K562 (cell line): ENCODE measurements around the gene SMIM35. TPM values are rescaled to one million over a fixed set of nuclear protein-coding genes. Genes with fewer than 3 reads are reported as not detected.

Experiments used
- ATAC-seq: fragments of 200-7000 bp; cut with Tn5 transposase; 3 replicates; pipeline ENCODE4 v1.9.1; 2020; ENCODE audit warnings: moderate library complexity
- BruUV-seq: library from RNA; stranded (reverse); fragments of 400-500 nt; replicated peaks from 2 replicates; lab custom pipeline; 2021; lab: Mats Ljungman, UMichigan
- CTCF ChIA-PET: fragments of 300-600 bp; formaldehyde crosslinking; extraction: SDS; loops from one replicate; lab custom pipeline; 2021; ENCODE audit warnings: low intra/inter-chr PET ratio; lab: Yijun Ruan, JAX
- POLR2A ChIA-PET: fragments of 300-600, 350-650 bp; sonication (Branson Sonifier 250); formaldehyde crosslinking; extraction: SDS; loops from one replicate; lab custom pipeline; 2021; ENCODE audit warnings: antibody characterized with exemption, inconsistent platforms; lab: Yijun Ruan, JAX
- DNase-seq, 4 experiments: peaks; one replicate each; pipeline versions ENCODE4 v3.0.0 to v3.0.0-alpha.2; 2011 to 2018; ENCODE audit warnings: low spot score in 3 of 4, mixed read lengths in 3 of 4; ENCODE audit errors: extremely low read depth in 1 of 4
- FAIRE-seq: peaks from 2 replicates; lab custom pipeline; 2011; peaks lifted over from hg19 to GRCh38; lab: Jason Lieb, UNC
- H2AFZ ChIP-seq: 2 replicates; pipeline ENCODE4 v1.6.0; 2011; ENCODE audit warnings: low read depth, low read length, control low read depth, inconsistent platforms
- H3K27ac ChIP-seq: fragments of 200-600 bp; 3 replicates; pipeline ENCODE4 v1.8.0; 2011; ENCODE audit warnings: low read depth, mild to moderate bottlenecking, control low read depth, inconsistent platforms, low read length, moderate library complexity, mixed read lengths; ENCODE audit errors: extremely low read depth
- H3K27me3 ChIP-seq, 2 experiments: fragments of 300-600 bp in 1 of 2; 2 replicates in 1 of 2; 3 replicates in 1 of 2; pipeline versions ENCODE4 v1.6.0 to v1.8.0; 2011; ENCODE audit warnings: inconsistent platforms in 2 of 2, low read length in 2 of 2, mild to moderate bottlenecking in 1 of 2, mixed read lengths in 1 of 2, moderate library complexity in 1 of 2; ENCODE audit not compliant: control insufficient read depth in 2 of 2, insufficient read depth in 2 of 2
- H3K36me3 ChIP-seq: fragments of 300-600 bp; 3 replicates; pipeline ENCODE4 v1.8.0; 2011; ENCODE audit warnings: mild to moderate bottlenecking, low read length, inconsistent platforms; ENCODE audit not compliant: control insufficient read depth, insufficient read depth
- H3K4me1 ChIP-seq, 2 experiments: fragments of 200-600 bp in 1 of 2; replicated peaks in 1 of 2; 2 replicates in 1 of 2; 3 replicates in 1 of 2; pipeline versions ENCODE4 v1.5.1 to v1.8.0; 2011; ENCODE audit warnings: inconsistent platforms in 2 of 2, low read length in 2 of 2, mild to moderate bottlenecking in 1 of 2, mixed read lengths in 1 of 2, moderate library complexity in 1 of 2; ENCODE audit not compliant: control insufficient read depth in 2 of 2, insufficient read depth in 2 of 2
- H3K4me2 ChIP-seq: 2 replicates; pipeline ENCODE4 v1.6.1; 2011; ENCODE audit warnings: low read length, control low read depth, inconsistent platforms, mixed read lengths; ENCODE audit not compliant: insufficient read depth
- H3K4me3 ChIP-seq: fragments of 200-600 bp; sonication (generic), shearing (Covaris generic); 2 replicates; pipeline ENCODE4 v1.5.1; 2016; ENCODE audit warnings: control low read depth, inconsistent platforms
- H3K79me2 ChIP-seq: fragments of 200-600 bp; 3 replicates; pipeline ENCODE4 v1.8.0; 2011; ENCODE audit warnings: low read length, inconsistent platforms; ENCODE audit not compliant: control insufficient read depth, insufficient read depth
- H3K9ac ChIP-seq, 2 experiments: 2 replicates each; pipeline versions ENCODE4 v1.6.0 to v1.6.1; 2011; ENCODE audit warnings: low read depth in 2 of 2, low read length in 2 of 2, control low read depth in 1 of 2, inconsistent platforms in 1 of 2, mild to moderate bottlenecking in 1 of 2, mixed read lengths in 1 of 2; ENCODE audit not compliant: insufficient read depth in 1 of 2
- H3K9me1 ChIP-seq: one replicate; pipeline ENCODE4 v1.6.0; 2011; ENCODE audit warnings: inconsistent platforms, mild to moderate bottlenecking, low read length, moderate library complexity; ENCODE audit not compliant: control insufficient read depth, insufficient read depth
- H3K9me3 ChIP-seq: replicated peaks from 2 replicates; pipeline ENCODE4 v1.5.1; 2011; ENCODE audit warnings: low read depth, low read length, inconsistent platforms; ENCODE audit not compliant: control insufficient read depth, insufficient read depth
- H4K20me1 ChIP-seq: replicated peaks from 2 replicates; pipeline ENCODE4 v1.6.1; 2011; ENCODE audit warnings: low read length, inconsistent platforms, mixed read lengths; ENCODE audit not compliant: control insufficient read depth, insufficient read depth
- DPF2 ChIP-seq: fragments of 450-650 bp; IDR thresholded peaks from 2 replicates; pipeline ENCODE4 v1.6.1; 2016
- EP300 ChIP-seq: IDR thresholded peaks from 2 replicates; pipeline ENCODE4 v1.6.1; 2012; ENCODE audit warnings: low read length, improper control_type of control experiment
- GATAD2B ChIP-seq: fragments of 450-650 bp; IDR thresholded peaks from 2 replicates; pipeline ENCODE4 v1.6.1; 2017; ENCODE audit warnings: mild to moderate bottlenecking, borderline replicate concordance
- MEF2D ChIP-seq: conservative IDR thresholded peaks from 2 replicates; pipeline ENCODE4 v1.6.1; 2016; ENCODE audit warnings: low read depth, missing genetic modification characterization, missing compliant biosample characterization
- NFE2L1 ChIP-seq: fragments of 450-650 bp; IDR thresholded peaks from 2 replicates; pipeline ENCODE4 v1.6.1; 2016; ENCODE audit warnings: missing genetic modification characterization, low read depth, mild to moderate bottlenecking, missing compliant biosample characterization, moderate library complexity, borderline replicate concordance
- PTRF ChIP-seq: fragments of 450-650 bp; IDR thresholded peaks from 2 replicates; pipeline ENCODE4 v1.6.1; 2016; ENCODE audit warnings: mild to moderate bottlenecking, missing genetic modification characterization, missing compliant biosample characterization
- RAD51 ChIP-seq: fragments of 450-650 bp; IDR thresholded peaks from 2 replicates; pipeline ENCODE4 v1.7.1; 2016; ENCODE audit warnings: low read depth, mild to moderate bottlenecking, borderline replicate concordance
- TCF3 ChIP-seq: sonication (generic); formaldehyde crosslinking; IDR thresholded peaks from 2 replicates; pipeline ENCODE4 v1.4.0; 2020; ENCODE audit warnings: mild to moderate bottlenecking, missing genetic modification reagents
- ZBTB17 ChIP-seq: fragments of 450-650 bp; formaldehyde crosslinking; IDR thresholded peaks from 2 replicates; pipeline ENCODE4 v1.4.0; 2020; ENCODE audit warnings: mild to moderate bottlenecking
- ZNF79 ChIP-seq: fragments of 250-450 bp; sonication (Bioruptor Pico); IDR thresholded peaks from 2 replicates; pipeline ENCODE4 v1.4.0; 2020; ENCODE audit warnings: low read depth, mild to moderate bottlenecking, moderate library complexity
- WGBS: fragments of 100-300 bp; shearing (Covaris generic); methylation state at CpG from one replicate; pipeline ENCODE4 v1.1.6; 2016; ENCODE audit warnings: low coverage, mixed read lengths; ENCODE audit not compliant: insufficient coverage; ENCODE audit errors: missing lambda C conversion rate; 5-methylcytosine and 5-hydroxymethylcytosine counted together
- in situ Hi-C: fragments of 300-500 bp; cut with MboI; formaldehyde crosslinking; loops from 4 replicates; pipeline ENCODE4 v1.15.0; 2018; ENCODE audit warnings: inconsistent platforms, mixed read lengths
- intact Hi-C: fragments of 100-400 bp; cut with micrococcal nuclease; formaldehyde crosslinking; loops from 2 replicates; pipeline ENCODE4 v1.14.2; 2022
- polyA plus RNA-seq, 8 experiments: library from polyadenylated mRNA; depleted of rRNA in 4 of 8; stranded (reverse) in 5 of 8; unstranded in 3 of 8; fragments of >200 nt; fragmentation: Nextera tagmentation in 2 of 8; fragmentation: Illumina TruSeq in 1 of 8; extraction: Ambion mirVana in 2 of 8; extraction: Trizol in 1 of 8; gene quantifications; 2 replicates each; pipeline versions ENCODE4 v1.2.1 to v1.2.3, GENCODE V29; 2011 to 2014; ENCODE audit warnings: inconsistent platforms in 1 of 8, missing spikeins in 1 of 8
- total RNA-seq, 7 experiments: library from RNA; depleted of rRNA in 6 of 7; stranded (reverse); fragments of >200 nt in 6 of 7; fragmentation: Illumina TruSeq in 2 of 7; extraction: Trizol in 2 of 7; gene quantifications; 2 replicates each; pipeline versions ENCODE4 v1.2.1 to v1.2.3, GENCODE V29; 2011 to 2021; ENCODE audit warnings: low replicate concordance in 1 of 7
- TF ChIP-seq, protein P1 (sequence below): IDR thresholded peaks from 3 replicates; pipeline ENCODE4 v1.6.1; 2011; ENCODE audit warnings: borderline replicate concordance, mild to moderate bottlenecking; ENCODE audit not compliant: insufficient read length, insufficient read depth
- TF ChIP-seq, protein P2 (sequence below): fragments of 250-450 bp; sonication (Bioruptor Pico); IDR thresholded peaks from 2 replicates; pipeline ENCODE4 v1.8.0; 2022; ENCODE audit warnings: inconsistent platforms, mild to moderate bottlenecking, moderate library complexity, borderline replicate concordance
- TF ChIP-seq, protein P3 (sequence below): sonication (generic); formaldehyde crosslinking; IDR thresholded peaks from 2 replicates; pipeline ENCODE4 v1.9.0; 2022; ENCODE audit warnings: mild to moderate bottlenecking, missing genetic modification reagents
- TF ChIP-seq, protein P4 (sequence below): sonication (generic); formaldehyde crosslinking; IDR thresholded peaks from 2 replicates; pipeline ENCODE4 v1.8.1; 2022; ENCODE audit warnings: missing genetic modification reagents
- TF ChIP-seq, protein P5 (sequence below): fragments of 250-450 bp; sonication (Bioruptor Pico); IDR thresholded peaks from 2 replicates; pipeline ENCODE4 v1.5.0; 2022; ENCODE audit warnings: mild to moderate bottlenecking

The SMIM35 gene
- total and polyA plus RNA-seq, 9 of the 15 experiments (the other 6 are each of a cell fraction or from before 2014, with no cell fraction given) = 0.03 TPM; not detected in 7

DNA sequence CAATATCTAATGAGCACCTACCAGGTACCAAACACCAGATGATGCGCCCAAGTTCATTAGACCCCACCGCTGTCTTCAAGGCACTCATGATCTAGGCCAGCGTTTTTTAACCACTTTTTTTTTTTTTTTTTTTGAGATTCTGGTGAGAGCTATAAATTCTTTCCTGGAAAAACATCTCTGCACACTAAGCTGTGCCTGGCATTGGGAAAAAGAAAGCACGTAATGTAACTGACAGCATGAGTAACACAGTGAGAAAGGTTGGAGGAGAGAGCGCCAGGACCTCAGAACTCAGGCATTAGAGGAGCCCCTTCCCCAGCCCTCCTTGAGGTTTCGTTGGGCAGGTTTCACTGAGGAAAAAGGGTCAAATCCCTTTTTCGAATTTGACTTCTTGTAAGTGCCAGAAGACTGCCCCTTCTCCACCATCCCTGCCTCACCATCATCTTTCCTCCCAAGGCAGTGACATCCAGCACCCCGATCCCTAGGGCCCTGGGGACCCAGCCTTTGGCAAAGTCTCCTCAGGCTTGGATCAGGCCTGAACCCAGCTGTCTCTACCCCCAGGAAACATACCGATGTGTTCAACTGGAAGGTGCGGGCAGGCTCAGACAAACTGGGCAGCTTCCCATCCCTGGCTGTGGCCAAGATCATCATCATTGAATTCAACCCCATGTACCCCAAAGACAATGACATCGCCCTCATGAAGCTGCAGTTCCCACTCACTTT lies 26.1 kb upstream of the SMIM35 start (continued):
- no peak for TF ChIP-seq ZBTB17 (CRISPR knock-in tag)
- no peak for TF ChIP-seq MEF2D (tag)
- TF ChIP-seq, protein P1, sequence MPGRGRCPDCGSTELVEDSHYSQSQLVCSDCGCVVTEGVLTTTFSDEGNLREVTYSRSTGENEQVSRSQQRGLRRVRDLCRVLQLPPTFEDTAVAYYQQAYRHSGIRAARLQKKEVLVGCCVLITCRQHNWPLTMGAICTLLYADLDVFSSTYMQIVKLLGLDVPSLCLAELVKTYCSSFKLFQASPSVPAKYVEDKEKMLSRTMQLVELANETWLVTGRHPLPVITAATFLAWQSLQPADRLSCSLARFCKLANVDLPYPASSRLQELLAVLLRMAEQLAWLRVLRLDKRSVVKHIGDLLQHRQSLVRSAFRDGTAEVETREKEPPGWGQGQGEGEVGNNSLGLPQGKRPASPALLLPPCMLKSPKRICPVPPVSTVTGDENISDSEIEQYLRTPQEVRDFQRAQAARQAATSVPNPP = no peak
- TF ChIP-seq, protein P2, sequence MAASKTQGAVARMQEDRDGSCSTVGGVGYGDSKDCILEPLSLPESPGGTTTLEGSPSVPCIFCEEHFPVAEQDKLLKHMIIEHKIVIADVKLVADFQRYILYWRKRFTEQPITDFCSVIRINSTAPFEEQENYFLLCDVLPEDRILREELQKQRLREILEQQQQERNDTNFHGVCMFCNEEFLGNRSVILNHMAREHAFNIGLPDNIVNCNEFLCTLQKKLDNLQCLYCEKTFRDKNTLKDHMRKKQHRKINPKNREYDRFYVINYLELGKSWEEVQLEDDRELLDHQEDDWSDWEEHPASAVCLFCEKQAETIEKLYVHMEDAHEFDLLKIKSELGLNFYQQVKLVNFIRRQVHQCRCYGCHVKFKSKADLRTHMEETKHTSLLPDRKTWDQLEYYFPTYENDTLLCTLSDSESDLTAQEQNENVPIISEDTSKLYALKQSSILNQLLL (CRISPR knock-in tag) = no peak
- TF ChIP-seq ZNF79 (CRISPR knock-in tag) = no peak
- TF ChIP-seq, protein P3, sequence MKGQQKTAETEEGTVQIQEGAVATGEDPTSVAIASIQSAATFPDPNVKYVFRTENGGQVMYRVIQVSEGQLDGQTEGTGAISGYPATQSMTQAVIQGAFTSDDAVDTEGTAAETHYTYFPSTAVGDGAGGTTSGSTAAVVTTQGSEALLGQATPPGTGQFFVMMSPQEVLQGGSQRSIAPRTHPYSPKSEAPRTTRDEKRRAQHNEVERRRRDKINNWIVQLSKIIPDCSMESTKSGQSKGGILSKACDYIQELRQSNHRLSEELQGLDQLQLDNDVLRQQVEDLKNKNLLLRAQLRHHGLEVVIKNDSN (CRISPR knock-in tag) = no peak

DNA sequence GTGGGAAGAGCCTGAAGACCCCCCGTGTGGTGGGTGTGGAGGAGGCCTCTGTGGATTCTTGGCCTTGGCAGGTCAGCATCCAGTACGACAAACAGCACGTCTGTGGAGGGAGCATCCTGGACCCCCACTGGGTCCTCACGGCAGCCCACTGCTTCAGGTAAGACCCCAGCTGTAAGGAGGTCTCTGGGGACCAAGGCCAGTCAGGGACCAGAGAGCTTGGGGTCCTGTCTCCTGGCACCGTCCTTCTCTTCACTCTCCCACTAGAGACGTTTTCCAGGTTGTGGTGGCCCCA lies 24.9 kb upstream of the SMIM35 start:
- CTCF ChIA-PET = no interaction called here
- 57% methylated on average over 6 of the region's 6 CpGs for WGBS
- Histone ChIP-seq H3K9me3 (no peaks in the 10 kb centered on the region), H3K4me3 (no peak overlapping the region), H3K9me1 (no peaks in the 10 kb centered on the region), H3K9ac (peak overlapping the region in 1 of 2 experiments; percentile 23; a peak in 1 of 4 replicates), H3K36me3 (no peaks in the 10 kb centered on the region), H3K27ac (no peak overlapping the region), H2AFZ (no peak overlapping the region), H3K79me2 (no peaks in the 10 kb centered on the region), H3K4me1 (peaks cover 3 to 9% of the 10 kb centered on the region in 2 experiments; a peak in 3 of 5 replicates), H3K27me3 (no peaks in the 10 kb centered on the region), H3K4me2 (no peak overlapping the region), H4K20me1 (no peaks in the 10 kb centered on the region; the same call in 1 of the 2 replicates)
- no TSS peak for BruUV-seq
- intact Hi-C loops = no loop called here
- ATAC-seq (no peak), FAIRE-seq (no peak), DNase-seq (no peak)
- in situ Hi-C loops = no loop called here
- POLR2A ChIA-PET = interaction anchor here (0.7 to 1.2 kb wide), 4 partner anchors 8 to 52 kb away, joined by 3 to 4 read pairs (median 4); no protein-coding TSS in a partner anchor
- TF ChIP-seq PTRF (tag) (no peak), TCF3 (CRISPR knock-in tag) (no peak), RAD51 (no peak), EP300 (no peak), DPF2 (no peak), GATAD2B (no peak), NFE2L1 (tag) (no peak)
- TF ChIP-seq, protein P4, sequence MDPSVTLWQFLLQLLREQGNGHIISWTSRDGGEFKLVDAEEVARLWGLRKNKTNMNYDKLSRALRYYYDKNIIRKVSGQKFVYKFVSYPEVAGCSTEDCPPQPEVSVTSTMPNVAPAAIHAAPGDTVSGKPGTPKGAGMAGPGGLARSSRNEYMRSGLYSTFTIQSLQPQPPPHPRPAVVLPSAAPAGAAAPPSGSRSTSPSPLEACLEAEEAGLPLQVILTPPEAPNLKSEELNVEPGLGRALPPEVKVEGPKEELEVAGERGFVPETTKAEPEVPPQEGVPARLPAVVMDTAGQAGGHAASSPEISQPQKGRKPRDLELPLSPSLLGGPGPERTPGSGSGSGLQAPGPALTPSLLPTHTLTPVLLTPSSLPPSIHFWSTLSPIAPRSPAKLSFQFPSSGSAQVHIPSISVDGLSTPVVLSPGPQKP = no peak
- TF ChIP-seq, protein P5, sequence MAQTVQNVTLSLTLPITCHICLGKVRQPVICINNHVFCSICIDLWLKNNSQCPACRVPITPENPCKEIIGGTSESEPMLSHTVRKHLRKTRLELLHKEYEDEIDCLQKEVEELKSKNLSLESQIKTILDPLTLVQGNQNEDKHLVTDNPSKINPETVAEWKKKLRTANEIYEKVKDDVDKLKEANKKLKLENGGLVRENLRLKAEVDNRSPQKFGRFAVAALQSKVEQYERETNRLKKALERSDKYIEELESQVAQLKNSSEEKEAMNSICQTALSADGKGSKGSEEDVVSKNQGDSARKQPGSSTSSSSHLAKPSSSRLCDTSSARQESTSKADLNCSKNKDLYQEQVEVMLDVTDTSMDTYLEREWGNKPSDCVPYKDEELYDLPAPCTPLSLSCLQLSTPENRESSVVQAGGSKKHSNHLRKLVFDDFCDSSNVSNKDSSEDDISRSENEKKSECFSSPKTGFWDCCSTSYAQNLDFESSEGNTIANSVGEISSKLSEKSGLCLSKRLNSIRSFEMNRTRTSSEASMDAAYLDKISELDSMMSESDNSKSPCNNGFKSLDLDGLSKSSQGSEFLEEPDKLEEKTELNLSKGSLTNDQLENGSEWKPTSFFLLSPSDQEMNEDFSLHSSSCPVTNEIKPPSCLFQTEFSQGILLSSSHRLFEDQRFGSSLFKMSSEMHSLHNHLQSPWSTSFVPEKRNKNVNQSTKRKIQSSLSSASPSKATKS = no peak
